Measurements from ENCODE around the gene ZSWIM9.

DNA sequence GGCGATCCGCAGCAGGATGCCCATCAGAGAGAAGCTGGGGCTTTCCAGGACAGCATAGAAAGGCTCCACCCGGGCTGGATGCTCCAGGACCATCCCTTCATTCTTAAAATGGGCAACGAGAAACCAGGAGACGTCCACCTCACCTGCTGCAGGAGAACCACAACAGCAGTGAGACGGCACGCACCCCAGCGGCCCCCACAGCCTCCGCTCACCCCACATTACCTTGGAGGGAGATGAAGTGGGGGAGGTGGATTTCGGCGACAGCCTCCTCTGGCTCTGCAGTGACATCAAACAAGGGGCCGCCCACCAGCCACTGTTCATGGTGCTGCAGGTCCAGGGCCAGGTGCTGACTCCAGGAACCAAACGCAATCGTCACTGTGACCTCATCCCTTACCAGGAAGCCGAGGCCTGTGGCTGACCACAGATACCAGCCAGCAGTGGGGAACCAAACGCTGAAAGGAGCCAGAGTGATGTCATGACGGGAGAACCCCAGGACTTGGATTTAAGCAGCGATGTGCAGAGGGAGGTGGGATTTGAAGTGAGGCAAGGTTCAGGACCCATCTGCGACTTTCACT is 60.2 kb downstream of the ZSWIM9 start:
- TF ChIP-seq, protein P1, sequence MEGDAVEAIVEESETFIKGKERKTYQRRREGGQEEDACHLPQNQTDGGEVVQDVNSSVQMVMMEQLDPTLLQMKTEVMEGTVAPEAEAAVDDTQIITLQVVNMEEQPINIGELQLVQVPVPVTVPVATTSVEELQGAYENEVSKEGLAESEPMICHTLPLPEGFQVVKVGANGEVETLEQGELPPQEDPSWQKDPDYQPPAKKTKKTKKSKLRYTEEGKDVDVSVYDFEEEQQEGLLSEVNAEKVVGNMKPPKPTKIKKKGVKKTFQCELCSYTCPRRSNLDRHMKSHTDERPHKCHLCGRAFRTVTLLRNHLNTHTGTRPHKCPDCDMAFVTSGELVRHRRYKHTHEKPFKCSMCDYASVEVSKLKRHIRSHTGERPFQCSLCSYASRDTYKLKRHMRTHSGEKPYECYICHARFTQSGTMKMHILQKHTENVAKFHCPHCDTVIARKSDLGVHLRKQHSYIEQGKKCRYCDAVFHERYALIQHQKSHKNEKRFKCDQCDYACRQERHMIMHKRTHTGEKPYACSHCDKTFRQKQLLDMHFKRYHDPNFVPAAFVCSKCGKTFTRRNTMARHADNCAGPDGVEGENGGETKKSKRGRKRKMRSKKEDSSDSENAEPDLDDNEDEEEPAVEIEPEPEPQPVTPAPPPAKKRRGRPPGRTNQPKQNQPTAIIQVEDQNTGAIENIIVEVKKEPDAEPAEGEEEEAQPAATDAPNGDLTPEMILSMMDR (conservative IDR thresholded peaks at IDR 0.05 in 1 of 2, IDR thresholded peaks at IDR 0.05 in 1 of 2; ENCODE audit: low read depth in 1 of 2, low read length in 2 of 2) = no peak
- TF ChIP-seq EZH2 (IDR thresholded peaks at IDR 0.05; ENCODE audit: low read length, missing control alignments) = no peak

Data from fibroblast of lung (primary cell).